ENCODE data around the gene TP53RK.

Gene TP53RK

GRCh38 chr20:46720776-46721425 is 31.7 kb upstream of the TP53RK start:
- ChIA-PET CTCF (no interaction called here), POLR2A (interaction anchor here (0.6 kb wide), 1 partner anchor 1220 kb away, joined by 3 read pairs; no protein-coding TSS in a partner anchor)
- Histone ChIP-seq H3K4me3 (ENCODE audit: low read depth, low read length) (no peak overlapping the region), H3K9me3 (ENCODE audit: control insufficient read depth, insufficient read depth, low read depth, low read length) (no peaks in the 10 kb centered on the region), H3K36me3 (ENCODE audit: control insufficient read depth in 2 of 2, insufficient read depth in 1 of 2, low read length in 2 of 2) (no peaks in the 10 kb centered on the region), H3K4me1 (ENCODE audit: control insufficient read depth, insufficient read depth, low read length) (no peaks in the 10 kb centered on the region), H3K27ac (ENCODE audit: extremely low read depth, low read depth, low read length) (no peak overlapping the region)
- TF ChIP-seq ZIC2 (tag by site-specific recombination; IDR thresholded peaks at IDR 0.05) (no peak), ZFHX2 (tag by site-specific recombination; conservative IDR thresholded peaks at IDR 0.05) (no peak), ZBTB20 (tag by site-specific recombination; IDR thresholded peaks at IDR 0.05) (no peak), ZNF558 (tag by site-specific recombination; IDR thresholded peaks at IDR 0.05) (no peak), ZNF747 (tag by site-specific recombination; IDR thresholded peaks at IDR 0.05) (no peak), ZNF830 (tag by site-specific recombination; IDR thresholded peaks at IDR 0.05; ENCODE audit: low read depth) (no peak), KLF16 (tag by site-specific recombination; IDR thresholded peaks at IDR 0.05) (no peak), ZXDB (tag by site-specific recombination; IDR thresholded peaks at IDR 0.05) (no peak)

GRCh38 chr20:46720019-46720418 is 30.8 kb upstream of the TP53RK start:
- H3K4me3 ChIP-seq (ENCODE audit: low read depth, low read length), result no peak overlapping the region
- no peaks in the 10 kb centered on the region for H3K9me3 ChIP-seq (ENCODE audit: control insufficient read depth, insufficient read depth, low read depth, low read length)
- ChIA-PET POLR2A (no interaction called here), CTCF (no interaction called here)
- no peaks in the 10 kb centered on the region for H3K36me3 ChIP-seq (ENCODE audit: control insufficient read depth in 2 of 2, insufficient read depth in 1 of 2, low read length in 2 of 2)
- no peaks in the 10 kb centered on the region for H3K4me1 ChIP-seq (ENCODE audit: control insufficient read depth, insufficient read depth, low read length)
- TF ChIP-seq ZNF549 (tag by site-specific recombination; IDR thresholded peaks at IDR 0.05) (no peak), ZNF621 (tag by site-specific recombination; IDR thresholded peaks at IDR 0.05) (no peak), BCL11B (tag by site-specific recombination; IDR thresholded peaks at IDR 0.05; ENCODE audit: low read depth) (no peak), GLI2 (tag by site-specific recombination; IDR thresholded peaks at IDR 0.05; ENCODE audit: borderline replicate concordance, low read depth) (no peak), ZFHX2 (tag by site-specific recombination; conservative IDR thresholded peaks at IDR 0.05) (no peak), ZNF37A (tag by site-specific recombination; IDR thresholded peaks at IDR 0.05) (no peak), ZNF626 (tag by site-specific recombination; IDR thresholded peaks at IDR 0.05) (no peak), ZNF423 (tag by site-specific recombination; IDR thresholded peaks at IDR 0.05) (no peak), SCRT2 (tag by site-specific recombination; IDR thresholded peaks at IDR 0.05) (no peak), ZNF660 (tag by site-specific recombination; IDR thresholded peaks at IDR 0.05) (no peak), ZNF76 (tag by site-specific recombination; IDR thresholded peaks at IDR 0.05; ENCODE audit: borderline replicate concordance, low read depth) (no peak), ZNF292 (tag by site-specific recombination; IDR thresholded peaks at IDR 0.05; ENCODE audit: borderline replicate concordance, low read depth) (no peak), RBAK (tag by site-specific recombination; IDR thresholded peaks at IDR 0.05) (no peak)
- TF ChIP-seq, protein P1, sequence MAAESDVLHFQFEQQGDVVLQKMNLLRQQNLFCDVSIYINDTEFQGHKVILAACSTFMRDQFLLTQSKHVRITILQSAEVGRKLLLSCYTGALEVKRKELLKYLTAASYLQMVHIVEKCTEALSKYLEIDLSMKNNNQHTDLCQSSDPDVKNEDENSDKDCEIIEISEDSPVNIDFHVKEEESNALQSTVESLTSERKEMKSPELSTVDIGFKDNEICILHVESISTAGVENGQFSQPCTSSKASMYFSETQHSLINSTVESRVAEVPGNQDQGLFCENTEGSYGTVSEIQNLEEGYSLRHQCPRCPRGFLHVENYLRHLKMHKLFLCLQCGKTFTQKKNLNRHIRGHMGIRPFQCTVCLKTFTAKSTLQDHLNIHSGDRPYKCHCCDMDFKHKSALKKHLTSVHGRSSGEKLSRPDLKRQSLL (tag by site-specific recombination; IDR thresholded peaks at IDR 0.05), result no peak
- H3K27ac ChIP-seq (ENCODE audit: extremely low read depth, low read depth, low read length), result no peak overlapping the region

DNA sequence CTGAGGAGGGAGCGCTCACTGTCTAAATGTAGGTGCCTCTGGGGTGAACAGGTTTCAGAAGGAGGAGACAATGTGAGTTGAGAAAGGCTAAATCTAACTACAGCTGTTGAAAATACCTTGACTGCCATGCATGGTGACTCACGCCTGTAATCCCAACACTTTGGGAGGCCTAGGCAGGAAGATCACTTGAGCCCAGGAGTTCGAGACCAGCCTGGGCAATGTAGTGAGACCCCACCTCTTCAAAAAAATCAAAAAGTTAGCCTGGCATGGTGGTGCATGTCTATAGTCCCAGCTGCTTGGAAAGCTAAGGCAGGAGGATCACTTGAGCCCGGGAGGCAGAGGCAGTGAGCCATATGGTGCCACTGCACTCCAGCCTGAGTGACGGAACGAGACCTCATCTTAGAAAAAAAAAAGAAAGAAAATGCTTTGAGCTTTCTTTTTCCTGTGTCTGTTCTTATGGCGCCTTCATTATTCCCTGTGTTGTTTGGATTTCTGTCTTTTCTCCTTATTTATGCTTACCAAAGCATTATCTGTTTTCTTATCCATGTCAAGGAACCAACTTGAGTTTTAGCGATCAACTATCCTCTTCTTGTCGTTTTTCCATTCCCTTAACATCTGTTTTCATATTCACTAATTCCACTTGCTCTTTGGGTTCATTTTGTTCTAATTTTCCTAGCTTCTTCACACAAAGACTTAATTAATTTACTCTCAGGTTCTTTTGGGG is 28.7 kb upstream of the TP53RK start:
- H3K4me3 ChIP-seq (ENCODE audit: low read depth, low read length), result no peak overlapping the region
- no peaks in the 10 kb centered on the region for H3K36me3 ChIP-seq (ENCODE audit: control insufficient read depth in 2 of 2, insufficient read depth in 1 of 2, low read length in 2 of 2)
- no peak overlapping the region for H3K27ac ChIP-seq (ENCODE audit: extremely low read depth, low read depth, low read length)
- H3K9me3 ChIP-seq (ENCODE audit: control insufficient read depth, insufficient read depth, low read depth, low read length), result no peaks in the 10 kb centered on the region
- no peaks in the 10 kb centered on the region for H3K4me1 ChIP-seq (ENCODE audit: control insufficient read depth, insufficient read depth, low read length)
- TF ChIP-seq ZNF560 (tag by site-specific recombination; IDR thresholded peaks at IDR 0.05; ENCODE audit: borderline replicate concordance), result no peak
- no peak for TF ChIP-seq HOXA7 (CRISPR knock-in tag; IDR thresholded peaks at IDR 0.05; ENCODE audit: borderline replicate concordance)
- TF ChIP-seq OSR2 (tag by site-specific recombination; IDR thresholded peaks at IDR 0.05), result no peak
- TF ChIP-seq PRDM6 (tag by site-specific recombination; IDR thresholded peaks at IDR 0.05), result no peak
- TF ChIP-seq ZNF792 (tag by site-specific recombination; IDR thresholded peaks at IDR 0.05), result no peak
- TF ChIP-seq REPIN1 (tag by site-specific recombination; IDR thresholded peaks at IDR 0.05; ENCODE audit: low read depth), result no peak
- no peak for TF ChIP-seq ZNF529 (tag by site-specific recombination; IDR thresholded peaks at IDR 0.05; ENCODE audit: insufficient replicate concordance)
- TF ChIP-seq ZNF629 (tag by site-specific recombination; IDR thresholded peaks at IDR 0.05), result no peak
- ChIA-PET CTCF (interaction anchor here (0.9 to 1.9 kb wide), 2 partner anchors 10 to 37 kb away, joined by 3 to 11 read pairs; no protein-coding TSS in a partner anchor), POLR2A (no interaction called here)
